ENCODE results near the gene STK32C.

- no peak for TF ChIP-seq HDGF (IDR thresholded peaks at IDR 0.05; ENCODE audit: borderline replicate concordance)
- TF ChIP-seq SUZ12 (IDR thresholded peaks at IDR 0.05), result no peak
- no peak for TF ChIP-seq BHLHE40 (IDR thresholded peaks at IDR 0.05; ENCODE audit: borderline replicate concordance)
- no peak for TF ChIP-seq ZNF384 (IDR thresholded peaks at IDR 0.05)
- TF ChIP-seq ELF4 (IDR thresholded peaks at IDR 0.05), result no peak
- no peak for TF ChIP-seq TARDBP (IDR thresholded peaks at IDR 0.05)
Observed at GRCh38 chr10:132164761-132165278, 142.9 kb downstream of the STK32C start.

Data from HEK293T (cell line).